Activated T-cell treated with anti-CD3 and anti-CD28 coated beads, Interleukin-2, amount 50 U/mL, for 1 hour (primary cell): ENCODE results near the gene C17orf100.
"Not testable (repeated sequence)": the region's sequence is repeated elsewhere in the genome, so short reads cannot be mapped to it uniquely, and the experiment has no call there.

Experiments used
- DNase-seq: peaks from one replicate; pipeline ENCODE4 v3.0.0-alpha.2; 2020

The C17orf100 gene

DNA sequence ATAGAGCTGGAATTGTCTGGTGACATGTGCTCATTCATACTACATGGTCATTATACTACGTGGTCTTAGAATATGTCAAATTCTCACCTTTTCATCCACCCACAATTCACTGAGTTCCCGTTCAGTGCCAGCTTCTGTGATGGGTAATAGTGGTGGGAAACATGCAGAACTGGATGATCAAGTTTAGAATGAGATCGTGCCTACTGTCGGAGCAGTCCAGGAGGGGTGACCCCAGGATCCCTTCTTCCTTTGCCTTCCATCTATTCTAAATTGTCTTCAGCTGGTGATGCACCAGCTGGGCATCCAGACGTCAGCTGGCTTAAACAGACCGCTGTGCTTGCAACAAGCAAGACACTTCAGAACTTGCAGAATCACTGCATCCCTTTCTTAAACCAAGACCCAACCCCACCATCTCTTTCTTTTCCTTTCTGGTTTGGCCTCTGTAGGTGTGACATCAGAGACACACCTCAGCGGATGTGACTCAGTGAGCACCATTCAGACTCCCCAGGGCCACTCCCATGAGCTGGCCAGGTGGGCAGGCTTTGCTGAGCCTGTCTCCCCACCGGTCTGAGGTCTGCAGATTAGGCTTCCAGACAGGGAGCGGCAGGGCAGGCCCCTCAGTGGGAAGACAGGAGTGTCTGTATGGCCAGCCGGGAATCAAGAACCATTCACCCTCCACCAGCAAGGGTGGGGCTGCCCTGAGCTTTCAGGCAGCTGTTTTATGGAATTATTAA lies 18.1 kb downstream of the C17orf100 start:
- DNase-seq = no peak

DNA sequence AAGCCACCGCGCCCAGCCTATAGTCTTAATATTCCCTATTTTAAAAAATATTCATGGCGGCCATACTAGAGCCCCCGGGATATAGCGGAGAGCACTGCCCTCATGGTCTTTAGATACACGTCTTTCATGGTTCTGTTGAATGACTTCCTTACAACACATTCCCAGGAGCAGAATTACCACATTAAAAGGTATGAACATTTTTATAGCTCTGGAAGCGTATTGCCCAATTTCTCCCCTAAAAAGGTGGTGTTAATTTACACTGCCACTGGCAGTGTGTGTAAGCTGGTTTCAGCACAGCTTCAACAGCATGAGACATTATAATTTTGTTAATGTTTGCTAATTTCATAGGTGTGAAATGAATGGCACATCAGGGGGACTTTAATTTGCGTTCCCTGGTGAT lies 19.0 kb downstream of the C17orf100 start:
- DNase-seq = no peak

DNA sequence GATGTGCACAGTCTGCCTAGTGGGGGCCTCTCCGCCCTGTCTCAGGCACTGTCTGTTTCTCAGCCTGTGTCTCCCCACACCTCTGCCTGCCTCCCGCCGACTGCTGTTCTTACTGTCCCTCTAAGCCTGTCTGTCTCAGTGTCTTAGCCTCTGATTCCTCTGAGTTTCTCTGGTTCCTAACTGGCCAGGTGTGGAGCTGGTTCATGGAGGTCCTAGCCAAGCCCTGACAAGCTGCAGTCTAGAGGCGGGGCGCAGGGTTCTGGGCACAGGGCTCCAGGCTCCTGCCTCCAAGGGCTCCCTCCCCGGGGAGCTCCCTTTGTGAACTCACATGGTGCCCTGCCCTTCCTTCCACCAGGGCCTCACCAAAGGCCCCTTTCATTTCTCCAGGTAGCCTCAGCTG lies 19.4 kb downstream of the C17orf100 start:
- no peak for DNase-seq

DNA sequence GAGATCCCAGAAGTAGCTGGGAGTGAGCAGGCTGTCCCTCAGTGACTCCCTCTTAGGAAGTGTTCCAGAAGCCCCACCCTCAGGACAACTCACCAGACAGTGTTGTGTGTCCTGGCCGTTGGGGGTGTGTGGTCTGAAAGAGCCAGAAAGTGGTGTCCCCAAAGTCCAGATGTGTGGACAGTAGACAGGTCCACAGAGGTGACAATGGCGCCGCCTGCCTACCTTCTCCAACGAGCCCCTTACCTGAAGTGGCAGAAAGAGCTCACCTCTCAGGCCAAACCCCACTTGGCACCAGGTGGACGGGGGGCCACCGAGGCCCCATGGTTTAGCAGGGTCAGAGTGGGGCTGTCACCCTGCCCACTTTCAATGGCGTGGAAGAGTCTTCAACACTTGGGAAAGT lies 19.9 kb downstream of the C17orf100 start:
- no peak for DNase-seq

DNA sequence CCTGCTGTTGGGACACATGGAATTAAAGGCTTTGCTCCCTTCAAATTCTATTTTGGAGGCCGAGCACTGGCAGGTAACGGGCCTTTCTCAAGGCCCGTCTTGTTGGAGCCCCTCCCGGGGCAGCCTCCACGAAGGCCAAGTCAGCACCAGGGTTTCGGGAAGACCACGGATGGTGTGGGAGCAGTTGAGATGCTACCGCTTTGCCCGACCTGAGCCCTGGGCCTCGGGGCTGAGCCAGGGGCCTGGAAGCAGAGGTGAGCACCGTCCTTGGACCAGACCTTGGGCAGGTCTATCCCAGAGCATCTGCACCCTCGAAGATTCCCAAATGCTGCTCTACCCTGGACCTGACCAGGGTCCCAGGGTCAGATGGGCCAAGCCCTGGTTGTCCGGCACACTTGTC lies 23.0 kb downstream of the C17orf100 start:
- no peak for DNase-seq

DNA sequence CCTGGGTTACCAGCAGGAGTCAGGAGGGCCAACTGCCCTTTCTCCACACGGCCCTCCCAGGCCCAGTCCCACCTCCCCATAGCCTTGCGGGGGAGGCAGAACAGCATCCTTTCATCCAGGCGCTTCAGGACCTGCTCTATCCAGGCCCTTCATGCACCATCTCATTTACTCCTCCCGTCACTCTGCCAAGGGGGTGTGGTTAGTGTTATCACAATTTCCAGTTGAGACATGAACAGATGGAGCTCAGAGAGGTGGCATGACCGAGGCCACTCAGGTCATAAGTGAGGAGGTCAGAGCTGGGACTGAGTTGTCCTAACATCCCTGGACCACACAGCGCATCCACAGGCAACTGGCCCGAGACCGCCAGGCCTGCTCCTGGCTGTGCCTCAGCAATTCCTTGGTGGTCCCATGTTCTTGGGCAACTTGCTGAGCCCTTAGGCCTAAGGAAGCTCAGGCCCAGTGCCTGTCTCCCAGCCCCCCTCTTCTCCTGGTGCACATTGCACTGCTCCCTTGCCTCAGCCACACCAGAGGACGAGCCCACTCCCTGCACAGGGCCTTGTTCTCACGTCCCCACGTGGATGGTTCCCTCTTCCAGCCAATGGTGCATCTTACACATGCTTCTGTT lies 23.8 kb downstream of the C17orf100 start:
- no peak for DNase-seq

DNA sequence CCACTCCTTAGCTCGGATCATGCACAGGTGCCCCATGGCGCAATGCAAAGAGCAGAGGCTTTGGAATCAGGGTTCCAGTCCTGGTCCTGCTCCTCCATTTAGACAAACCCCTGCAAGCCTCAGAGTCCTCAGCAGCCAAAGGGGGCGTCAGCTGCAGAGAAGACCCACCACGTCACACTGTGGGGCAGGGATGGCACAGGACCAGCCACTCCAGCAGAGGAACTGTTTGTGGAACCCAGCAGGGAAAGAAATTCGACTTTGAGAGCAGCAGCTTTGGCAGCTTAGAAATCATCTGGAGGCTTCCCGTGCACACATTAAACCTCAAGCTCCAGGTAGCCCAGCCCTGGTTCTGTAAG lies 25.2 kb downstream of the C17orf100 start:
- DNase-seq = no peak

DNA sequence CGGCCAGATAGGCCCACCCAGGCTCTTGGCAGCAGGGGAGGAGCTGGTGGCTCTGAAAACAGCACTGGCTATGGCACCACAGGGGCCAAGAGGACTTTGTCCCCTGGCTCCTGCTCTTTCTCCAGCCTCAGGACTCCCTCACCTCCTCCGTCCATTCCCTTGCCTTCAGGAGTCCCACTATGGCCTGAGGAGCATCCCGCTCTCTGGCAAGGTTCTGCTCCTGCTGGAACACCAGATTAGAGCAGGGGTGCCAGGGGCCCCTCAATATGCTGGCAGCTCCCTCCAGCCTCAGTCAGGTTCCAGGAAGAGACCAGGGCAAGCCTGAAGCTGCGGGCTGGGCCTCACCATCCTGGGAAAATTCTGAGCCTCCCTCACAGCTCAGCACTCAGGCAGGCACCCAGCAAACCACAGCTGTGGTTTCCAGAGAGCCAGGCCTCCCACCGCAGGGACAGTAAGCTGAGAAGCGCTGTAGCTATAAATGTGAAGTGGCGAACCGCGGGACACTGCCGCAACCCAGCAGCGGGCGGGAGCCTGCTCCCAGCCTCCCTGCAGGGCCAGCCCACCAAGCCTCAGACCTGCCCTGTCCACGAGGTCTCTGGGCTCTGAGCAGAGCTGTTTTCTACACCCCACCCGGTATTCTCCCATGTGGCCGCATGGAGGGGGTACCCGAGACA lies 25.7 kb downstream of the C17orf100 start:
- DNase-seq = no peak

DNA sequence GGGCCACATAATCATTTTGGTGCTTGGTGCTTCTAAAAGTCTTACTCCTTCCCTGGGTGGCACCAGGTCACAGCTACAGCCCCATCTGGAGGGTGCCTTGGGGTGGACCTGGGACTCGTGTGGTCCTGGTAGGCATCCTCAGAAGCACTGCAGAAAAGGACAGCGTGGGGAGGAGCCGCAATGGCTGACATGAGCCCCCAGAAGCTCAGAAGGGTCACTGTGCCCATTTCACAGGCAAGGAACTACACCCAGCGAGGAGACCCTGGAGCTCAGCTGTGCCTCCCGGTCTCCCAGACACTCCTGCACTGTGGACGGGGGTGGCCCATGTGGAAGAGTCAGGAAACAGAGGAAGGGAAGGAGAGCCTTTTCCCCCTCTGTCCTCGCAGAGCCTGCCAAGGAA lies 26.4 kb downstream of the C17orf100 start:
- DNase-seq = no peak

DNA sequence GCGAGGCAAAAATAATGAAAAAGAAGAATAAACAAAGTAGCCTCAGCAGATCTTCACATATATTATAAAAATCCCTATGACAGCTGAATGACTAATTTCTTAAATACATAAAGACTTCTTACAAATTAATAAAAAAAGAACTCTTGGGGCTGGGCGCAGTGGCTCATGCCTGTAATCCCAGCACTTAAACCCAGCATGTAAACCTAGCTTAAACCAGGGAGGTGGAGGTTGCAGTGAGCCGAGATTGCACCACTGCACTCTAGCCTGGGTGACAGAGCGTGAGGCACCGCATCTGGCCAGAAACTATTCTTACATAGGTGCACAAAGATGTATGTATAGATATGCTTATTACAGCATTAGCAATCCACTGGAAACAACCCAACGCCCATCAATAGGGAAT lies 27.7 kb downstream of the C17orf100 start:
- no peak for DNase-seq

DNA sequence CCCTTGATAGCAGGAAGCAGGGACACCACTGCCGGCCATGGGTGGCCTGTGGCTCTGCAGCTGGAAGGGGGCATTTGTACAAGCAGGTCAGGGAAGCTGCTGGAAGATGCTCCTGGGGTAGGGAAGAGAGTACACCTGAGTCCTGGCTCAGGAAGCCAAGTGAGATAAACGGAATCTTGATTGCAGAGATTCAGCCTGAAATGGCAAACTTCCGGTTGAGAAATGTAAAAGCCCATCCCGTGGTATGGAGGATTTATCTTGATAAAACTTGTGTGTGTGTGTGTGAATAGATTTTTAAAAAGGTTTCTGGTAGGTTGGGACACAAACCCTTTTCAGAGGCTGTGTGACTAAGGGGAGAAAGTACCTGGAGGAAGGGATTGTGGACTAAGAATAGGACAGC lies 29.6 kb downstream of the C17orf100 start:
- no peak for DNase-seq

DNA sequence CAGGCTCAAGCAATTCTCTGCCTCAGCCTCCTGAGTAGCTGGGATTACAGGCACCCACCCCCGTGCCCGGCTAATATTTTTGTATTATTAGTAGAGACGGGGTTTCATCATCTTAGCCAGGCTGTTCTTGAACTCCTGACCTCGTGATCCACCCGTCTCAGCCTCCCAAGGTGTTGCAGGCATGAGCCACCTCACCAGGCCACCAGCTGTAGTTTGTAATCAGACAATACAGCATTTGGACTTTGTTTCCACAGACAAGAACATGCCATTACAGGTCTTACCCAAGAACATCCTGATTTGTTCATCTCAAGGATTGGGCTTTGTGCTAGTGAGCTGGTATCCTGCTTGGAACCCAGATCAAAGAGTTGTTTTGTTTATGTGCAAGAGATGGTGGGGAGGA lies 30.1 kb downstream of the C17orf100 start:
- DNase-seq = no peak

DNA sequence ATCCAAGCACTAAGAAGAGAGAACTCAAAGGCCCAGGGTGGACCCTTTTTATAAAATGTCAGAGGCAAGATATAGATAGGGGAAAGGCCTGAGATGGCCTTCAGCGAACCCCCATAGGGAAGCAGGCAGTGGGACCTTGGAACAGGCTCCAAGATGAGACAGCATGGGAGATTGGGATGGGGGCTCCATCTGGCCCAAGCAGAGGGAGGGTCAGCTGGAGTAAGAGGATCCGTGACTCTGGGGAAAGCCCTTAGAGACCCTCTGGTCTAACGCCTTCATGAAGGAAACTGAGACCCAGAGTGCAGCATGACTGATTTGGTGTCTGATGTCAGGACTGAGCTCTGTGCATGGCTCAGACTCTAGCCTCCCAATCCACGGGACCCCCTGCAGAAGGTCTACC lies 30.8 kb downstream of the C17orf100 start:
- no peak for DNase-seq

DNA sequence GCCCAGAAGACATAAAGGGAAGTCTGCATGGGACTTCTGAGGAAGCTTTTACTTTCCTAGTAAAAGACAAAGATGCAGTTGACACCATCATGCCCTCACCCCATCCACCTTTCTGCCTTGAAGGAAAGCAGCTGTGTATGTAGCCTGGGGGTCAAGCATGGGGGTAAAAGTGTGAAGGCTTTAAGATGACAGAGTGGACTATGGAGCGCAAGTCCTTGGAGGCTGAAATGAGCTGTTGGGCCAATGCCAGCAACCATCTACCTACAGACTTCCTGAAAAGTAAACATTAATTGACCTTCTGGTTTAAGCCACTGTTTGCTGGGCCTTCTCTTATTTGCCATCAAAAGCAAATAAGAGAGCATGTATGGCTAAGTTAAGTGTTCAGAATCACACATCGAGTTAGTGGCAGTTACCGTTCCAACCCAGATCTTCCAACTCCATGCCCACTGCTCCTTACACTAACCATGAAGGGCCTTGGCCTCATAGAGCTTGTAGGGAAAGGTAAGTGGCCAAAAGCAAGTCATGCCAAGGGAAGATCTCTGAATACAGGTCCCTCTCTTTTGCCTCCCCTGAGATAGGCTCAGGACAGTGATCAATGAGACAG lies 31.6 kb downstream of the C17orf100 start:
- no peak for DNase-seq

DNA sequence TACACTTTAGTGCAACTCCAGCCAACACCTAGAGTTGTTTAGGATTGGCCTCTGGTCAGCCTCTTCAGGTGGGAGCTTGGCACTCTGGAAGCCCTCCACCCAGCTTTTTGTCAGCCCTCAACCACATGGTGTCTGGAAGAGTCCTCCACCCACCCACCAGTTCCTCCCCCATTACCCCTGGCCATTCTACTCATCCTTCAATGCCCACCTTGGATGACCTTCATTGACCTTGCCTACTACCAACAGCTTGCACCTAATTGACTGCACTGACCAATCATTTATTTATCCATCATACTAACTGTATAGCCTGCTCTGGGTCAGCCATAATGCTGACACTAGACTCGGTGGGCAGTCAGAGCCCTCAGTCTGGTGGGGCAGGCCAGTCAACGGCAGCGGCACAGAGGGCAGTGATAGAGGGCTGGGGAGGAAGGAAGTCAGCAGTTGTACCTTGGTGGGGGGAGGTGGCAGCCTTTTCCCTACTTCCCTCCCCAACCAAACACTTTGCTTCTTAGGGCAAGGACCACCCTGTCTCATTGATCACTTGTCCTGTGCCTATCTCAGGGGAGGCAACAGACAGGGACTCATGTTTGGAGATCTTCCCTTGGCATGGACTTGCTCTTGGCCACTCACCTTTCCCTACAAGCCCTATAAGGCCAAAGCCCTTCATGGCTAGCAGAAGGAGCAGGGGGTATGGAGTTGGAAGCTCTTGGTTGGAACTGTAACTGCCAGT lies 32.3 kb downstream of the C17orf100 start:
- DNase-seq = no peak

DNA sequence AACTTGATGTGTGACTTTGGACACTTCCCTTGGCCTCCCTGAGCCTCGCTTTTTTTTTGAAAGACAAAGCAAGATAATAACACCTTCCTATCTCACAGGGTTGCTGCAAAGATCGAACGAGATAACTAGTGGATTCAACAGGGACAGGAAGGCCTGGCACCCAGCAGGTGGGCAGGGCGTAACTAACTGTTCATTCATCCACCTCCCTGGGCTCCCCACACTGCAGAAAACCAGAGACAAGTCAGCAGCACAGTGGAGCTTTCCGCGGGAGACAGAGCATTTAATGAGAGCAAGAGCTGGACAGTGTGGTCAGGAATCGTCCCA lies 32.9 kb downstream of the C17orf100 start:
- no peak for DNase-seq

DNA sequence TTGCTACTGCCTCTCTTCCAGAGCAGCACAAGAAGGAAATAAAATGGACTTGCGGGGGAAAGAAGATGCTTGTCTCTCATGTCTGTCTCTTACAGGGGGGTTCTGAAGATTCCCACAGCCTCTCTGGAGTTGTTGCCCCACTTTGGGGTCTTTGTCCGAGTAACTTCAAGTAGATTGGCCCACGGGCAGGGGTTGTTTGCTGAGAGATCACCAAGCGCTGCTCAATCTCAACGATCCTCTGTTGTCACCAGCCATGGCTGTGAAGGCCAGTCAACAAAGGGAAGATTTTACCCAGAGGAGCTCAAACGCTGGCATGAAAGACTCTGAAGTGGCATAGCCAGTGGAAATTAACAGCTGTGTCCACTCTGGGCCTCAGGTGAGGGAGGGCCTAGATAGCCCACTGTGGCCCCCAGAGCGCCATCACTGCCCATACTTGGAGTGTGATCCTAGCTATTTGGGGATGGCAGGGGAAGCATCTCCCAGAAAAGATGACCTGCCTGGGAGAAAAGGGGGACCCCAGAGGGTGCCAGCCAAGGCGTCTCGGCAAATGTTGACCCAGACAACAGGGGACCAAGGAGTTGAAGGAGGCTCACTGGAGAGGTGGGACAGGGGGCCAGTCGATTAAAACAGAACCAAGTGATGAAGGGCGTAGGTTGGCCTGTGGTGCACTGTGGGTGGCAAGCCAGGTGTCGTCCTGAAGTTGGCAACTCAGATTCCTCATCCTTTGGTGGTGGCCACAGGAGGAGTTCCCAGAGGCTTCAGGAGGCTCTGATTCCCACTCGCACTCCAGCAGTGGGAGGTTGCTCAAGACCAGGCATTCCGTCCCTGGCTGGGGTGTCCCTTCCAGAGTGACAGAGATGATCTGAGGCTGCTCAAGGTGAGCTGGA lies 33.6 kb downstream of the C17orf100 start:
- no peak for DNase-seq

DNA sequence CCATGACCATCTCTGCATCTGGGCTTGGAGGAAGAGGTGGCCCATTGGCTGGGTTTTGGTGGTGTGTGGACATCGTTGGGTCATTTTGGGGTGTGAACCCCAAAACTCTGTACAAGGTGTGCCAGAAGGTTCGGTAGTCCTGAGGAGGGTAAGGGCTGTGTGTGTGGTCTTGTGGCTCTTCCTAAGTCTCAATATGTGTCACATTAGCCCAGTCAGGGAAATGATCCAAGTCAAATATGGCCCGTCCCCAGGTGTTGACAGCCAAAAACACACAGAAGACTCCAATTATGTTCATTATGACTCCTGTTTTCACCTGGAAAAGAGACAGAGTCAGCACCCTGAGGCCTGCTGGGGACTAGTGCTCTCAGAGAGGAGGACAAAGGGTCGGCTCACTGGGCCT lies 34.5 kb downstream of the C17orf100 start:
- DNase-seq = no peak

DNA sequence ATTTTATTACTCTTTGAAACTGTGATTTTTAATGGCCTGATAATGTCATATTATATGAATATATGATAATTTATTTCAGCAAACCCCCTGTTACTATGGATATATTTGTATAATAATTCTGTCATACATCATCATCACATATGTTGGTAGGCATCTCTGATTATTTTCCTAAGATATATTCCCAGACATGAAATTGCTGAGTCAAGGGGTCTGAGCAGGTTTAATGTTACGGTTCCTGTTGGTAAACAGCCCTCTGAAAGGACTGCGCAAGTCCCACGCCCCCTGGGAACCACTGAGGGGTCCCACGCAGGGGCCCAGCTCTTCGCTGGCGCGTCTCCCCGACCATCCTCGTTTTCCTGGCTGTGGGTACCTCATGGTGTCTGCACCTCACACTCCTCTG lies 37.4 kb downstream of the C17orf100 start:
- DNase-seq = no peak

DNA sequence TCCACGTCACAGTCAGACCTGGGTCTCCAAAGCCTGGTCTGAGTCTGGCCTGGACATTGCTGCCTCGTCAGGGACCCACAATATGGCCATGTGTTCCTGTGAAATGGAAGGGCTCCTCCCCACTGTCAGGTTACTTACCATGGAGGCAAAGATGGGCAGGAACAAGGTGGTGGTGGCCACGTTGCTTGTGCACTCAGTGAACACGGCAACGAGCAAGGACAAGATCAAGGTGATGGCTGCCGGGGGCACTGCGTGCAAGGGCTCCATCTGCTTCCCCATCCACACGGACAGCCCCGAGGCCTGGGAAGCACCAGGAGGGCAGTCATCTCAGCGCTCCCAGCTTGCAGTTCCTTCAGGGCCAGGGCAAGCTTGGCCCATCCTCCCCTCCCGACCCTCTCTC lies 39.1 kb downstream of the C17orf100 start:
- DNase-seq = no peak

DNA sequence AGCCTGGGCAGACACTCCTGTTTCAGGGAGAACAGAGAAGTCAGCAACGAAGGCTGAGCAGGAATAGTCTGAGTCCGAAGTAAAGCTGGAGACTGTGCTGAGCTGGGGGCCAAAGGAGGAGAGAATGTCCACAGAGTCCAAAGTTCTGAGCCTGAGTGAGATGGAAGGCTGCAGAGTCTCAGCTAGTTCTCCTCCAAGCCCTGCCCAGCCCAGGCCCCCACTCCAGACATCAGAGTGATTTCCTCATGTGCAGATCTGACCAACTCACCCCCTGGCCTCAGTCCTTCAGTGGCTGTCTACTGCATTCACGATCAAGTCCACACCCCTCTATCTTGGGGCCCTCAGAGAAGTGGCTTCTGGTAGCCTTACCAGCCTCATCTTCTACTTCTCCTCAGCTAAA lies 40.0 kb downstream of the C17orf100 start:
- DNase-seq = no peak

DNA sequence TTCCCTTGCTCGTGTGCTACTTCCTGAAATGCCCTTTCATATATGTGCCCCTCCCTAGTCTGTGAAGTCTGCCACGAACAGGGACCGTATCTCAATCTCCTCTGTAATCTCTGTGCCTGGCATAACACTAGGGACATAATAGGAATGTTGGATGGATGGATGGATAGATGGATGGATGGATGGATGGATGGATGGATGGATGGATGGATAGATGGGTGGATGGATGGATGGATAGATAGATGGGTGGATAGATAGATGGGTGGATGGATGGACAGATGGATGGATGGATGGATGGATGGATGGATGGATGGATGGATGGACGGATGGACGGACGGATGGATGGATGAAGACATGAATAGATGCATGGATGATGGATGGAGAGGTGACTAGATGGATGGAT lies 40.4 kb downstream of the C17orf100 start:
- not testable (repeated sequence) for DNase-seq

DNA sequence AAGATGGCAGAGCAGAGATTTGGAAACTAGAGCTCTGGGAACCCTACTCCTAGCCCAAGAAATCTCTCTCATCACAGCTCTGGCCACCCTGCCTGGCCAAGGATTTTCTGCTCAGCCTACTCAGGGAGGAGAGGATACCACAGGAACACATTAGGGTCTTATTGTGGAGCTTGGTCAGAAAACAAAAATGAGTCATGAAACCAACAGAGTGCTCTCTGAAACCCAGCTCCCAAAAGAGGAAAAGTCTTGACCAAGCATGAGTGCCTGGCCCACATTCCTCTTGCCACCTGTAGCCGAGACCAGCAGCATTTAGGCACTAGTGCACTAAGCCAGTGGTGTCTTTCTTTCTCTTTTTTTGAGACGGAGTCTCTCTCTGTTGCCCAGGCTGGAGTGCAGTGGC lies 43.5 kb downstream of the C17orf100 start:
- DNase-seq = no peak
